ENCODE results near the gene CBLN1. TPM values are rescaled to one million over a fixed set of nuclear protein-coding genes. Genes with fewer than 3 reads are reported as not detected.

Gene CBLN1
- polyA plus RNA-seq, 3 donors from 2014 or later: not detected

Other genes with a start within 250 kb of the CBLN1 start
- gene C16orf78, start 92.0 kb upstream of the CBLN1 start, polyA plus RNA-seq: not detected

Data from immature natural killer cell (primary cell).